Kidney (tissue), 14 donors: Measurements from ENCODE around the gene FAM216A. TPM values are rescaled to one million over a fixed set of nuclear protein-coding genes. Genes with fewer than 3 reads are reported as not detected.
"Not testable (repeated sequence)": the region's sequence is repeated elsewhere in the genome, so short reads cannot be mapped to it uniquely, and the experiment has no call there.

Experiments
- DNase-seq, 5 donors: peaks; one replicate each; pipeline ENCODE4 v3.0.0-alpha.2; 2013 to 2020
- FAIRE-seq: peaks from 2 replicates; lab custom pipeline; 2012; peaks lifted over from hg19 to GRCh38; lab: Jason Lieb, UNC
- H3K27ac ChIP-seq, 2 donors: one replicate each; pipeline ENCODE4 v1.7.0; 2013; ENCODE audit warnings: low read depth in 2 of 2, low read length in 2 of 2, inconsistent platforms in 1 of 2
- H3K27me3 ChIP-seq: one replicate; pipeline ENCODE4 v1.7.1; 2013; ENCODE audit warnings: low read length, inconsistent platforms; ENCODE audit not compliant: control insufficient read depth, insufficient read depth
- H3K36me3 ChIP-seq, 3 donors: one replicate each; pipeline versions ENCODE4 v1.7.0 to v1.7.1; 2013; ENCODE audit warnings: low read length in 3 of 3, control low read depth in 1 of 3, inconsistent platforms in 1 of 3; ENCODE audit not compliant: insufficient read depth in 3 of 3, control insufficient read depth in 2 of 3
- H3K4me1 ChIP-seq, 3 donors: one replicate each; pipeline versions ENCODE4 v1.7.0 to v1.7.1; 2013; ENCODE audit warnings: low read length in 3 of 3, inconsistent platforms in 1 of 3, low read depth in 1 of 3; ENCODE audit not compliant: control insufficient read depth in 2 of 3, insufficient read depth in 2 of 3
- H3K4me3 ChIP-seq, 3 donors: one replicate each; pipeline versions ENCODE4 v1.7.0 to v1.8.1; 2013; ENCODE audit warnings: low read length in 3 of 3, control low read depth in 1 of 3, inconsistent platforms in 1 of 3
- H3K9ac ChIP-seq, 3 donors: one replicate each; pipeline versions ENCODE4 v1.7.0 to v1.7.1; 2013; ENCODE audit warnings: low read length in 3 of 3, control low read depth in 1 of 3, inconsistent platforms in 1 of 3
- H3K9me3 ChIP-seq, 3 donors: one replicate each; pipeline versions ENCODE4 v1.7.0 to v1.7.1; 2013; ENCODE audit warnings: low read length in 3 of 3, control low read depth in 1 of 3, inconsistent platforms in 1 of 3; ENCODE audit not compliant: control insufficient read depth in 2 of 3, insufficient read depth in 1 of 3
- intact Hi-C: fragments of 100-400 bp; cut with DNase I; formaldehyde crosslinking; loops from one replicate; pipeline ENCODE4 v1.11.1; 2022
- polyA plus RNA-seq: library from polyadenylated mRNA; stranded (reverse); fragments of 350-450 nt; fragmentation: Illumina TruSeq; extraction: RNeasy Lipid Tissue Mini Kit (QIAGEN cat#74804); gene quantifications from one replicate; pipeline ENCODE4 v1.2.3, GENCODE V29; 2014; ENCODE audit warnings: low read depth, low replicate concordance; ENCODE audit not compliant: insufficient read depth
- total RNA-seq: library from RNA; stranded (reverse); fragmentation: NEBNext Ultra II Directional; extraction: Animal tissue kit (Norgen Biotek cat#: 25700); gene quantifications from one replicate; pipeline ENCODE4 v1.2.1, GENCODE V29; 2021
- TF ChIP-seq, protein P1 (sequence below): IDR thresholded peaks from 3 replicates; pipeline ENCODE4 v1.5.1; 2012; ENCODE audit warnings: mild to moderate bottlenecking, moderate library complexity, borderline replicate concordance; ENCODE audit not compliant: insufficient read depth; ENCODE audit errors: extremely low read depth
- donor health status: control.
- donor health status: control.
- donor health status: control.
- donor health status: control.
- donor health status: control.
- donor health status: DM: yes; HTN: yes; CAD: no.
- donor health status: Normal renal cell carcinoma (clear cell type).

Gene FAM216A
- total and polyA plus RNA-seq, 2 donors from 2014 or later: 4.0 to 4.6 TPM

DNA sequence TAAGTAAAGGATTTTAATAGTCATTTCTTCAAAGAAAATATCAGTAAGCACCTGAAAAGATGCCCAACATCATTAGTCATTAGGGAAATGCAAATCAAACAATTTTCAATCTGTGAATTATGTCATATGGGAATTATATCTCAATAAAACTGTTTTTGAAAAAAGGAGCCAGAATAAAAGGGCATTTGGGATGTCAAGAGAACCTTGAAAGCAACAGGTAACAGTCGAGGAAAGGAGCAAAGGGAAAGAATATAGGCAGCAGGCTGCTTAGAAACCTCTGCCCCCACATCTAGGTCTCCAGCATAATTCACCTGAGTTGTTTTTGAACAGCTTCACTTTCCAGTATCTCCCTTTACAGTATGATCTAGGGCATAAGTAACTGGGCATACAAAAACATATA is 45.7 kb downstream of the FAM216A start:
- Histone ChIP-seq H3K9ac (no peak overlapping the region), H3K4me3 (no peak overlapping the region), H3K9me3 (no peaks in the 10 kb centered on the region), H3K36me3 (no peaks in the 10 kb centered on the region), H3K27me3 (no peaks in the 10 kb centered on the region), H3K4me1 (no peaks in the 10 kb centered on the region), H3K27ac (no peak overlapping the region)
- DNase-seq: no peak
- FAIRE-seq: no peak
- intact Hi-C loops: loop anchor here (5.0 kb wide), 1 partner anchor 88 kb away; no protein-coding TSS in a partner anchor
- TF ChIP-seq, protein P1, sequence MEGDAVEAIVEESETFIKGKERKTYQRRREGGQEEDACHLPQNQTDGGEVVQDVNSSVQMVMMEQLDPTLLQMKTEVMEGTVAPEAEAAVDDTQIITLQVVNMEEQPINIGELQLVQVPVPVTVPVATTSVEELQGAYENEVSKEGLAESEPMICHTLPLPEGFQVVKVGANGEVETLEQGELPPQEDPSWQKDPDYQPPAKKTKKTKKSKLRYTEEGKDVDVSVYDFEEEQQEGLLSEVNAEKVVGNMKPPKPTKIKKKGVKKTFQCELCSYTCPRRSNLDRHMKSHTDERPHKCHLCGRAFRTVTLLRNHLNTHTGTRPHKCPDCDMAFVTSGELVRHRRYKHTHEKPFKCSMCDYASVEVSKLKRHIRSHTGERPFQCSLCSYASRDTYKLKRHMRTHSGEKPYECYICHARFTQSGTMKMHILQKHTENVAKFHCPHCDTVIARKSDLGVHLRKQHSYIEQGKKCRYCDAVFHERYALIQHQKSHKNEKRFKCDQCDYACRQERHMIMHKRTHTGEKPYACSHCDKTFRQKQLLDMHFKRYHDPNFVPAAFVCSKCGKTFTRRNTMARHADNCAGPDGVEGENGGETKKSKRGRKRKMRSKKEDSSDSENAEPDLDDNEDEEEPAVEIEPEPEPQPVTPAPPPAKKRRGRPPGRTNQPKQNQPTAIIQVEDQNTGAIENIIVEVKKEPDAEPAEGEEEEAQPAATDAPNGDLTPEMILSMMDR: no peak

DNA sequence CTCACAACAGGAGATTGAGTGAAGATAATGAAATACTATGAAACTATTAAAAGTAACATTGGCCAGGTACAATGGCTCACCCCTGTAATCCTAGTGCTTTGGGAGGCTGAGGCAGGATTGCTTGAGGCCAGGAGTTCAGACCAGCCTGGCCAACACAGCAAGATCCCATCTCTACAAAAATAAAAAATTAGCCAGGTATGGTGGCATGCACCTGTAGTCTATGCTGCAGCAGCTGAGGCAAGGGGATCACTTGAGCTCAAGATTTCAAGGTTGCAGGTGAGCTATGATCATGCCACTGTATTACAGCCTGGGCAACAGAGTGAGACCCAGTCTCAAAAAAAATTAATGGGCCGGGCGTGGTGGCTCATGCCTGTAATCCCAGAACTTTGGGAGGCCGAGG is 48.4 kb downstream of the FAM216A start:
- intact Hi-C loops: no loop called here
- no peaks in the 10 kb centered on the region for H3K4me1 ChIP-seq
- FAIRE-seq: no peak

DNA sequence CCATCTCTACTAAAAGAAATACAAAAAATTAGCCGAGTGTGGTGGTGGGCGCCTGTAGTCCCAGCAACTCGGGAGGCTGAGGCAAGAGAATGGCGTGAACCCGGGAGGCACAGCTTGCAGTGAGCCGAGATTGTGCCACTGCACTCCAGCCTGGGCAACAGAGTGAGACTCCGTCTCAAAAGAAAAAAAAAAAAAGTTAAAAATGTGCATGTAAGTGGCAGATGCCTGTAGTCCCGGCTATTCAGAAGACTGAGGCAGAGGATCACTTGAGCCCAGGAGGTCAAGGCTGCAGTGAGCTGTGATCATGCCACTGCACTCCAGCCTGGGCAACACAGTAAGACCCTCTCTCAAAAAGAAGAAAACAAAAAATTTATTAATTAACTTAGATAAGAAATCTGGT is 49.4 kb downstream of the FAM216A start:
- intact Hi-C loops, DNase-seq, FAIRE-seq, H3K4me3 ChIP-seq, H3K27me3 ChIP-seq, H3K36me3 ChIP-seq, H3K9ac ChIP-seq, H3K4me1 ChIP-seq, H3K9me3 ChIP-seq, H3K27ac ChIP-seq: not testable (repeated sequence)

More for the DNA sequence above, 48.4 kb downstream of the FAM216A start:
- no peak overlapping the region for H3K9ac ChIP-seq
- no peak for DNase-seq
- no peaks in the 10 kb centered on the region for H3K36me3 ChIP-seq
- H3K27me3 ChIP-seq: no peaks in the 10 kb centered on the region
- no peaks in the 10 kb centered on the region for H3K9me3 ChIP-seq
- TF ChIP-seq, protein P1: no peak
- H3K4me3 ChIP-seq: no peak overlapping the region
- no peak overlapping the region for H3K27ac ChIP-seq

DNA sequence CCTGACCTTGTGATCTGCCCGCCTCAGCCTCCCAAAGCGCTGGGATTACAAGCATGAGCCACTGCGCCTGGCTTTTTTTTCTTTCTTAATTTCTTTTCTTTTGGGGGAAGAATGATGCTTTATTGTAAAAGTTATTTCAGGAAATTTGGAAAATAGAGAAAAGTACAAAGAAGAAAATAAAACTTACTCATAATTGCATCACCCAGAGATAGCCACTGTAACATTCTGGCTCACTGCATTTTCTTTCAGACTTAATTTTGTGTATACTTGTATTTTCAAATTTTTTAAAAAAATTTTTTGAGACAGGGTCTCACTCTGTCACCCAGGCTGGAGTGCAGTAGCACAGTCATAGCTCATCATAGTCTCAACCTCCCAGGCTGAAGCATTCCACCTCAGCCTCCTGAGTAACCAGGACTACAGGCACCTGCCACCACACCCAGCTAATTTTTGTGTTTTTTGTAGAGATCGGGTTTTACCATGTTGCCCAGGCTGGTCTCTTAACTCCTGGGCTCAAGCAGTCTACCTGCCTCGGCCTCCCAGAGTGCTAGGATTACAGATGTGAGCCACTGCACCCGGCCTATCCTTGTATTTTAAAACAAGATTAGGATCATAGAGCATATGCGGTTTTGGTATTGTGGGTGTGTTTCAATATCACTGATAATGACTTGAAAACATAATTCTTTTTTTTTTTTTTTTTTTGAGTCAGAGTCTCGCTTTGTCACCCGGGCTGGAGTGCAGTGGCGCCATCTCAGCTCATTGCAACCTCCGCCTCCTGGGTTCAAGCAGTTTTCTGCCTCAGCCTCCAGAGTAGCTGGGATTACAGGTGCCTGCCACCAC is 52.4 kb downstream of the FAM216A start:
- intact Hi-C loops, H3K4me1 ChIP-seq, FAIRE-seq, H3K36me3 ChIP-seq, DNase-seq, H3K27me3 ChIP-seq, H3K27ac ChIP-seq, H3K4me3 ChIP-seq, H3K9ac ChIP-seq, H3K9me3 ChIP-seq: not testable (repeated sequence)
